ENCODE results near the gene PKN3.
"Not testable (repeated sequence)": the region's sequence is repeated elsewhere in the genome, so short reads cannot be mapped to it uniquely, and the experiment has no call there.

- TF ChIP-seq NR3C1 (CRISPR knock-in tag; IDR thresholded peaks at IDR 0.05); PBX2 (CRISPR knock-in tag; IDR thresholded peaks at IDR 0.05); E2F5 (CRISPR knock-in tag; conservative IDR thresholded peaks at IDR 0.05); ATF1 (CRISPR knock-in tag; IDR thresholded peaks at IDR 0.05); ZBTB7B (CRISPR knock-in tag; IDR thresholded peaks at IDR 0.05); CTCF (CRISPR knock-in tag; IDR thresholded peaks at IDR 0.05); RELA (CRISPR knock-in tag; IDR thresholded peaks at IDR 0.05); PLRG1 (conservative IDR thresholded peaks at IDR 0.05); SALL2 (CRISPR knock-in tag; IDR thresholded peaks at IDR 0.05): not testable (repeated sequence)
Measured at GRCh38 chr9:128699096-128699795, 3.1 kb upstream of the PKN3 start.
